Cardiac fibroblast (primary cell): ENCODE results near the gene ID2.

Experiments
- DNase-seq, 2 donors: peaks; one replicate each; pipeline versions ENCODE4 v3.0.0 to v3.0.0-alpha.2; 2010; ENCODE audit warnings: low read depth in 2 of 2
- H3K4me3 ChIP-seq, 2 donors: replicated peaks in 1 of 2; 1 replicate in 1 of 2; 2 replicates in 1 of 2; pipeline ENCODE4 v1.5.1; 2011; ENCODE audit warnings: low read depth in 2 of 2, low read length in 2 of 2, mild to moderate bottlenecking in 2 of 2, moderate library complexity in 1 of 2
- CTCF ChIP-seq: IDR thresholded peaks from one replicate; pipeline ENCODE4 v1.5.1; 2011; ENCODE audit warnings: low read depth, mild to moderate bottlenecking, low read length, inconsistent platforms

ID2 gene

GRCh38 chr2:8674420-8675009 lies 7.3 kb upstream of the ID2 start:
- H3K4me3 ChIP-seq = no peak overlapping the region
- DNase-seq = no peak
- TF ChIP-seq CTCF = no peak

- no peak for TF ChIP-seq CTCF
- no peak for DNase-seq
- no peak overlapping the region for H3K4me3 ChIP-seq
These were observed 6.3 kb upstream of the ID2 start for GRCh38 chr2:8675543-8675942.

GRCh38 chr2:8676191-8676920 lies 5.5 kb upstream of the ID2 start:
- no peak for TF ChIP-seq CTCF
- peak; percentile 69 to 90 for DNase-seq
- peak overlapping the region; percentile 34 to 37 for H3K4me3 ChIP-seq

- no peak for DNase-seq
- TF ChIP-seq CTCF = no peak
- peak overlapping the region; percentile 34 to 37 for H3K4me3 ChIP-seq
These were observed 4.8 kb upstream of the ID2 start for GRCh38 chr2:8676921-8677645.

GRCh38 chr2:8677646-8678592 lies 3.9 kb upstream of the ID2 start:
- DNase-seq = peak; percentile 41 to 76
- peak overlapping the region; percentile 37 for H3K4me3 ChIP-seq
- TF ChIP-seq CTCF = no peak

- no peak for TF ChIP-seq CTCF
- H3K4me3 ChIP-seq = peak overlapping the region; percentile 51 to 59
These were observed 2.9 kb upstream of the ID2 start for GRCh38 chr2:8678731-8679566.

More at GRCh38 chr2:8678731-8679566, 2.9 kb upstream of the ID2 start:
- peak; percentile 87 to 96 for DNase-seq
